GM18499 (cell line): ENCODE data around the gene GSTM5.
"Not testable (repeated sequence)": the region's sequence is repeated elsewhere in the genome, so short reads cannot be mapped to it uniquely, and the experiment has no call there.

ENCODE experiments used
- ATAC-seq: cut with Tn5 transposase; IDR thresholded peaks from one replicate; pipeline ENCODE4 v1.9.1; 2021; ENCODE audit warnings: moderate number of reproducible peaks; ENCODE audit not compliant: insufficient read depth, unreplicated experiment

The GSTM5 gene

DNA sequence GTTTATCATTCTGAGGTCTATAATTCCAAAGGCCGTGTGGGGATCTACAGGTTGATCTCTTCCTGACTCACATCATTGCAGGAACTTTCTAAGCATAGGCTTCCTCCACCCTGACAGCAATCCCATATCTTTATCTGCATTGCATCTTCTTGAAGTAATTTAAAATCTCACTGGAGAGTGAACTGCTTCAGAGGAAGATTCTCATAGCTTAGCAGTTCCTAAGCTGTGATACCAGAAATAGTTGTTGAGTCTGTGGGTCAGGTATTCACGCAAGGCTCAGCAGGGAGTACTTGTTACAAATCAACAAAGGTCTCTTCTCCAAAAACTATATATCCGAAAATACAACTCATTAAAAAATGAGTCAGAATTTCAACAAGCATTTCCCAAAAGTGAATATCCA is 16.9 kb upstream of the GSTM5 start:
- not testable (repeated sequence) for ATAC-seq

DNA sequence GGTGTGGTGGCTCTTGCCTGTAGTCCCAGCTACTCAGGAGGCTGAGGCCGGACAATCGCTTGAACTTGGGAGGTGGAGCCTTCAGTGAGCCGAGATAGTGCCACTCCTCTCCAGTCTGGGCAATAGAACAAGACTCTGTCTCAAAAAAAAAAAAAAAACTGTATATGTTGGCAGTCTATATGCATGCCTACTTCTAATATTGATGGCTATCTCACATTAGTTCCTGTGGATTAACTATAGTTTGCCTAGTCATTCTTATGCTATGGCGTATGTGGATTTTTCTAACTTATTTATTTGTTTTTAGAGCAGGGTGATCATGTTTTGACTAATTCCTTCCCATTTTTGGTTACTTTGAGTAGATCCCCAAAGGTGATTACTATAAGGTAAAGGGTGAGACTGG is 15.0 kb upstream of the GSTM5 start:
- ATAC-seq = no peak

DNA sequence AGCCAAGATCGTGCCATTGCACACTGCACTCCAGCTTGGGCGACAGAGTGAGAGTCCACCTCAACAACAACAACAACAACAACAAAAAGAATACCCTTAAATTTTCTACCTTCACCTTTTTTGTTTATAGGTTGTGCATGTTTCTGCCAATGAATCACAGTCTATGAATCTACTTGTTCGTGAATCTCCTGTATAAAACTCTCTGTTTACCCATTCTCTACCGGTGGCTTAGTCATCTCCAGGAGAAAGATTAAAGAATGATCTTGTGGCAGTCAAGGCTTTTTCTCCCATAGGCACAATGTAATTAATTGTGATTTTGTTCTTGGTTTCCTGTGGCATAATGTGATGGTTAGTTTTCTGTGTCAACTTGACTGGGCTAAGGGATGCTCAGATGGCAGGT is 14.2 kb upstream of the GSTM5 start:
- not testable (repeated sequence) for ATAC-seq

- ATAC-seq = not testable (repeated sequence)
Observed at GRCh38 chr1:109702940-109703339, 9.1 kb upstream of the GSTM5 start.

DNA sequence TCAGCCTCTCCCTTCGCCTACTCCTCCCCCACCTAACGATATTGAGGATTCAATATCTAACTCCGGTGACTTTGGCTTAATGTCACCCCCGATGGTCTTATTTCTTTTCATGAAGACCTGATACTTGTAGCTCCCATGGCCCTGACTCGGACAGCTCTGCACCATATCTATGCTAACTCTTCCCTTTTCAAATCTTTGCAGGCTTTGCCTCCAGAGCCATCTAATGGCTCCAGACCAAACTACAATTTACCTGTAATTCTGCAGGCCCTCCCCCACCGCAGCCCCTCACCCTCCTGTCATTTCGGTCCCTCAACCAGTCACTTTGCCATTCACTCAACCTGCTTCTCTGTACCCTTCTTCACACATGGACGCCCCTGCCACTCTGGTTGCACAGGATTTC is 7.9 kb upstream of the GSTM5 start:
- ATAC-seq = no peak

DNA sequence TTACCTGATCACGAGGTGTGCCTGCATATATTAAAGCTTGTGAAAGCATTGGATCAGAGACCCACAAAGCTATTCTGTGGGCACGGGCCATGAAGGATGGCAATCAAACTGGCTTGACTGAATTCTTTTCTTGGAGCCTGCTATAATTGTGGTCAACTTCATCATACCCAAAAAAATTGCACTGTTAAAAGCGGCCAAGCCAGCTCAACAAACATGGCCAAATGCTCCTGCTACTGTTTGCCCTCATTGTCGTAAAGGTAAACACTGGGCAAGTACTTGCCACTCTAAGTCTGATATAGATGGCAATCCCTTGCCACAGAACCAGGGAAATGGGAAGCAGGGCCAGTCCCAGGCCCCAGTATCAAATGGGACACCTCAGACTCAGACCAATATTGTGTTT is 6.6 kb upstream of the GSTM5 start:
- ATAC-seq = no peak

GRCh38 chr1:109708949-109709348 is 3.1 kb upstream of the GSTM5 start:
- ATAC-seq = not testable (repeated sequence)

DNA sequence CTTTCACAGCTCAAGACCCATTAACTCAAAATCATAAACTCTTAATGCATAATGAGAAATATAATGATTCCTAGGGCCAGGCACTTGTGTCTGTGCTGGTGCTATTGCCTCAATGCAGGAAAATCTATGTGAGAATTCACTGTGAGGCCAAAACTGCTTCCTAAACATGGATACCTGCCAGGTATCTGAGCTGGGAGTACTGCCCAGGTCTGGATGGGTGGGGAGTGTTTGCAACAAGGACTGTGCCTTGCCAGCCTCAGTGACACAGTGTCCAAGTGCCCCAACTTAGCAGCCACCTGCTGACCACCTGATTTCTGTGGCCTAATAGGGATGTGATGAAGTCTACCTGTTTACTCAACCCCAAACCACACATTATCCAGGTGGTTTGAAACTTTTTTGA is 2.2 kb upstream of the GSTM5 start:
- ATAC-seq = not testable (repeated sequence)

GRCh38 chr1:109712321-109712864 is 342 bp downstream of the GSTM5 start:
- ATAC-seq = no peak

- no peak for ATAC-seq
Observed at GRCh38 chr1:109713636-109714035, 1.6 kb downstream of the GSTM5 start.

GRCh38 chr1:109714661-109715372 is 2.8 kb downstream of the GSTM5 start:
- ATAC-seq = no peak

- ATAC-seq = no peak
Observed at GRCh38 chr1:109716121-109716520, 4.1 kb downstream of the GSTM5 start.

DNA sequence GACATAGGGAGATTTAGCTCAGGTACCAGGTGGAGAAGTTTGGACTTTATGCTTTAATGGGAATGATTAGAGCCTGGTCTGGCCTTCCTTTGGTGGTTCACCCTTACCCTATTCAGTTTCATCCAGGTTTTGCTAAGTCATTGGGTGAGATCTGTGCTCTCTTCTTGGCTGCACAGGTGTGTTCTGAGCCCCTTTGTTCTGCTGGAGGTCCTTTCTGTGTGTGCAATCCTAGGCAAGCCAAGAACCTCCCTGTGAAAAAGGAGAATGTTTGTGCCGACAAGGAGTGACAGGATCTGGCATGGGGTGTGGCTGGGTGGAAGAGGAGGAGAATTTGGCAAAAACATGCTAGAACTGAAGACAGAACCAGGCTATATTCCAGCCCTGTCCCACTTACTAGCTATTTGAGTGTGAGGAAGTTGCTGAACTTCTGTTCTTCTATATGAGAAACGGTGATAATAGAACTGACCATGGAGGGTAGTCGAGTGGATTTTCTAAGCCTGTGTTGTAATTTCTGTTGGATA is 4.6 kb downstream of the GSTM5 start:
- no peak for ATAC-seq

DNA sequence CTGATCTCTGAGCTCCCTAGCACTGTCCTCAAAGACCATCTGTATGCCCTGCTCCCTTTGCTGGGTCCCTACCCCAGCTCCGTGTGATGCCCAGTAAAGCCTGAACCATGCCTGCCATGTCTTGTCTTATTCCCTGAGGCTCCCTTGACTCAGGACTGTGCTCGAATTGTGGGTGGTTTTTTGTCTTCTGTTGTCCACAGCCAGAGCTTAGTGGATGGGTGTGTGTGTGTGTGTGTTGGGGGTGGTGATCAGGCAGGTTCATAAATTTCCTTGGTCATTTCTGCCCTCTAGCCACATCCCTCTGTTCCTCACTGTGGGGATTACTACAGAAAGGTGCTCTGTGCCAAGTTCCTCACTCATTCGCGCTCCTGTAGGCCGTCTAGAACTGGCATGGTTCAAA is 5.7 kb downstream of the GSTM5 start:
- ATAC-seq = no peak

DNA sequence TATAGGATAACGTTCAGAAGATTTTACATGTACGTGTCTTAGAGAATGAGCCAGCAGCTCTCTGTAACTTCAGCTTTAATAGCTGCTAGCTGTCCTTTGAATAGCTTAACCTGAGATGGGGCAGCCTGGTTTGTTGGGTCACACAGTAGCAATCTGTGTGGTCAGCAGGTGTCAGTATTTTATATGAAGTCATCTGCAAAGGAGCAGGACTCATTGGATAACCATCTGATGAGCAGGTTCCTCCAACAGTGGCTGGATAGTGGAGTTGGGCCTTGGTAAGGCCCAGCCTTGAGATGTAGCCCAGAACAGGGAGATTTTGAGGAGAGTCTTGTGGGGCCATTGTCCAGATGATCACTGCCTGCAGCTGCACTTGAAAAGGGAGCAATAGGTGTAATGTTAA is 6.4 kb downstream of the GSTM5 start:
- ATAC-seq = no peak

DNA sequence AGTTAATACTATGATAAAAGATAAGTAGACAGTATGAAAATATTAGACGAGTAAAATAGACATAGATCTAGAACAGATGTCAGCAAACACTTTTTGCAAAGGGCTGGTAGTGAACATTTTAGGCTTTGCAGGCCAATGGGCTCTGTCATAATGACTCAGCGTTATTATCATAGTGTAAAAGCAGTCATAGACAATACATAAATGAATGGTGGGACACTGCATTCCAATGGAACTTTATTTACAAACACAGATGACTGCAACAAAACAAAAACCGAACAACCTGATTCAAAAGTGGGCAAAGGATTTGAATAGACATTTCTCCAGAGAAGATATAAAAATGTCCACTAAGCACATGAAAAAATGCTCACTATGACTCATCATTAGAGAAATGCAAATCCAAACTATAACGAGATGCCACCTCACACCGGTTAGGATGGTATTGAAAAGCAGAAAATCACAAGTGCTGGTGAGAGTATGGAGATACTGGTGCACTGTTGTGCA is 7.3 kb downstream of the GSTM5 start:
- no peak for ATAC-seq

DNA sequence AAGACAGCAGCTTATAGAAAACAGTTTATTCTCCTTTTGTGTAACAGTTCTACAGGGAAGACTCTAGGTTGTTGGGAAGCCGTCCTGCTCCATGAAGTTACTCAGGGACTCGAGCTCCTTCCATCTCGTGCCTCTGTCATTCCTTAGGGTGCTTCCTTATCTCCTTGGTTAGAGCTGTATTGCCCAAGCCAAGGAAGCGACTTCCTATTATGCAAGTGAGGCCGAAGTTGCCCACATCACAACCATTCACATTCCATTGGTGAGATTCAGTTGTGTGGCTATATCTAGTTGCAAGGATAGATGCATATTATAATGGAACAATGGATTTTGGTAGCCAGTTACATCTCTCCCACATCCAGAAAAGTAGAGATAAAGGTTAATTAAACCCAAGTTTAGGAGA is 9.0 kb downstream of the GSTM5 start:
- no peak for ATAC-seq

DNA sequence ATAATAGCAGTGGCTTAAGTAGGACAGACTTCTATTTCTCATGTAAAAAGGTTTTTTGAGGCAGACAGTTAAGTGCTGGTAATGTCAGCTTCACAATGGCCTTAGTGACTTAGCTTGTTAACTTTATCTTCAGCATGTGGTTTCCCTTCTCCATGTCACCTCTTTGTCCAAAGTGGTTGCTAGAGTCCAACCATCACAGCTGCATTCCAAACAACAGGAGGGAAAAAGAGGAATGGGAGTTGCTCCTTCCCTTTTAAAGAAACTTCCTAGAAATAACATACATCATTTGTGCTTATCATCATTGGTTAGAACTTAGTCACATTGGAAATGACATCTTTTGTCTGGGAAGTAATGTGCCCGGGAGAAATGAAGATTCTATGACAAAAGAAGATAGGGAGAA is 9.9 kb downstream of the GSTM5 start:
- no peak for ATAC-seq

DNA sequence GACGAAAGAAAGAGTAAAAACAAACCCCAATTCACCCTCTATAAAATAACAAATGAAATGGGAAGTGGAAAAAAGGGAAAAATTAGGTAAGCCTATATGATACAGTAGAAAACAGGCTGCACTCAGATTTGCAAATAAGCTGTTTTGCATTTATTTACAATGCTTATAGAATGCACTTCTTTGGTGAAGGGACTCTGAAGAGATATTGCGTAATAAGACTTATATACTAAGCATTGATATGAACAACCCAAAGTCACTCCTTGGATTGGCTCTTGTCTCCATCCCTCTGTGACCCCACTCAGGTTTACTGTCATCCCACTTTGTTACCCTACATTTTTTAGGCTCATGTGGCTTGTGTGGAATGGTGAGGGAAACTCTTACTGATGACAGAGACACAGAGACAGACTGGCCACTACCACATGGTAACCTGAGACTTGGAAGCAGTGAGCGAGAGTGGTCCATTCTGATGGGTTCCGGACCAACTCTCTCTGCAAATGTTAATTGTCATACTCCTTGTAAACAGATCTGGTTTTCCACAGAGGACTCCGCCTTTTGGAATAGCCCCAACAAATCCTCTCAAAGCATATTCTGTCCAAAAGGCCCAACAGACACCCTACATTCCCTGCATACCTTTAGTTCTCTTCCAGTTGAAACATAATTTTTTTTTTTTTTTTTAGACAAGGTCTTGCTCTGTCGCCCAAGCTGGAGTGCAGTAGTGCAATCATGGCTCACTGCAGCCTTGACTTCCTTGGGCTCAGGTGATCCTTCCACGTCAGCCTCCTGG is 11.0 kb downstream of the GSTM5 start:
- no peak for ATAC-seq

GRCh38 chr1:109724933-109725332 is 12.9 kb downstream of the GSTM5 start:
- no peak for ATAC-seq

GRCh38 chr1:109725510-109725909 is 13.5 kb downstream of the GSTM5 start:
- ATAC-seq = no peak
